C1 segment of cervical spinal cord (tissue), 14 donors: ENCODE results near the gene ACVR2A.

Source experiments
- DNase-seq, 14 donors: peaks; one replicate each; lab custom pipeline; 2025; lab: John Stamatoyannopoulos, UW

Gene ACVR2A

DNA sequence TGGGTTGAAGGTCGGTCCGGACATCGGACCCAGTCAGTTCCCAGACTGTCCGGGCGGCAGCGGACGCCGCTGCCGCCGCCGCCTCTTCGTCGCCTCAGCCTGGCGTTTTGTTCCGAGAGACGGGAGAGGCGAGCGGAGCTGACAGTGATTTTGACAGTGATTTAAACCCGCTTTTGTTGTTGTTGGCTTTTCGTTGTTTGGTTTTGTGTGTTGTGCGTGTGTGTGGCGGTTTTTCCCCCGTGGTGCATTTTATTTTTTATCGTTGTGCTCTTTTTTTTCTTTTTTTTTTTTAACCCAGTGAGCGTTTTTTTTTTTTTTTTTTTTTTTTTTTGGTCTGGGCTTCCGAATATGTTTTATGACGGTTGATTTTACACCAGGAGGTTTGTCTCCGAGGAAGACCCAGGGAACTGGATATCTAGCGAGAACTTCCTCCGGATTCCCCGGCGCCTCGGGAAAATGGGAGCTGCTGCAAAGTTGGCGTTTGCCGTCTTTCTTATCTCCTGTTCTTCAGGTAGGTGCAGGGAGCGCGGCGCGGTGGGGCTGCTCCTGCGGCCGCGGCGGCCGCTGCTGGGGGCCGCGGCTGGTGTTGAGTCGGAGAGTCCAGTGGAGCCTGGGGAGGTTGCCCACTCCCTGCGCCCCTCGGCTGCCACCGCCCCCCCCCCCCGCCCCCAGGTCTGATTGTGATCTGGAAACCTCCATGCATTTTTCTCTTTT, at the start of gene ACVR2A:
TSS of gene ACVR2A (plus strand) at position 333 of the 714 bp plus-strand sequence. CDS start at position 457, 124 bp downstream.
- DNase-seq = peak in 9 of 14 donors; percentile 14 to 50 (median 26)

DNA sequence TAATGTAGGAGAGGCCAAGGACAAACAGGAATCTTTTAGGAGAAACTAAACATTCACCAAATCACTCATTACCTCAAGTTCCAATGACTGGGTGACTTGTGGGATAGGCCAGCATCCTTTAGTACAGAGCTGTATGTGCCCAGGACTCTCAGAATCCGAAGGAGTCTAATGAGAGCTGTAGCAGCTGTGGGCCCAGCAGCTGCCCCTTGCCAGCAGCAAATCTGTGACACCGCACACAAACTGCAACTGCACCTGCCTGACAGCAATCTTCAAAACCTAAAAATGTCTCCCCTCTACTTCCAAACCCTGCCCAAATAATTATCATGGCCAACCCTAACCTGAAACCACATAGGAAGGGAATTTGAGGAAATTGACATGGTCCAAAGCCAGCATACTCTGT, 44.5 kb upstream of the ACVR2A start:
- DNase-seq = no peak

DNA sequence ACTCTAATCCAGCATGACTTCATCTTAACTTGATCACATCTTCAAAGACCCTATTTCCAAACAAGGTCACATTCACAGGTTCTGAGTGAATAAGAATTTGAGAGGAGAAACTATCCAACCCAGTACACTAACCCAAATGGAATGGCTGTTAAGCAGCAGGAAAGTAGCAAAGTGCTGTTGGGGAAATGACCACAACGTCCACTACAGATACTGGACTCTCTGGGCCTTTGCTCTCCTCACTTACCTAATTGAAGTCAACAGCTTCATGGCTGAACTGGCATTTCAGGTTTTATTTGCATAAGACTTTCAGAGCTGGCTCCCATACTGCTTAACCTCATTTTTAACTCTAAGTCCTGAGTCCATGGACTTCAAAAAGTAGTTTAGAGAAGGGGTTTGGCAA, 38.0 kb upstream of the ACVR2A start:
- no peak for DNase-seq

DNA sequence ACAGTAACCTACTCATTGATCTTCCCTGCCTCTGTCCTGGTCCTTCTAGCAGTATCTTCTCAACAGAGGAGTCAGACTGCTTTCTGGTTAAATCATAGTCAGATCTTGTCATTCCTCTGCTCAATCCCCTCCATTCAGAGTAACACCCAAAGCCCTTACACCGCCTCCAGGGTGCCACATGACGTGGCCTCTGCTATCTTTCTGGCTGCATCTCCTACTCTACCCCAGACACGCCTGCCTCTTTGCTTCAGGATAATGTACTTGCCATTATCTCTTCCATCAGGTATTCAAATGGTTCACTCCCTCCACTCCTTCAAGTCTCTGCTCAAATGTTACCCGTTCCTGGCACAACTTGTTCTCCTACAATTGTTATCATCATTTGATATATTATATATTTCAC, 36.3 kb upstream of the ACVR2A start:
- no peak for DNase-seq

DNA sequence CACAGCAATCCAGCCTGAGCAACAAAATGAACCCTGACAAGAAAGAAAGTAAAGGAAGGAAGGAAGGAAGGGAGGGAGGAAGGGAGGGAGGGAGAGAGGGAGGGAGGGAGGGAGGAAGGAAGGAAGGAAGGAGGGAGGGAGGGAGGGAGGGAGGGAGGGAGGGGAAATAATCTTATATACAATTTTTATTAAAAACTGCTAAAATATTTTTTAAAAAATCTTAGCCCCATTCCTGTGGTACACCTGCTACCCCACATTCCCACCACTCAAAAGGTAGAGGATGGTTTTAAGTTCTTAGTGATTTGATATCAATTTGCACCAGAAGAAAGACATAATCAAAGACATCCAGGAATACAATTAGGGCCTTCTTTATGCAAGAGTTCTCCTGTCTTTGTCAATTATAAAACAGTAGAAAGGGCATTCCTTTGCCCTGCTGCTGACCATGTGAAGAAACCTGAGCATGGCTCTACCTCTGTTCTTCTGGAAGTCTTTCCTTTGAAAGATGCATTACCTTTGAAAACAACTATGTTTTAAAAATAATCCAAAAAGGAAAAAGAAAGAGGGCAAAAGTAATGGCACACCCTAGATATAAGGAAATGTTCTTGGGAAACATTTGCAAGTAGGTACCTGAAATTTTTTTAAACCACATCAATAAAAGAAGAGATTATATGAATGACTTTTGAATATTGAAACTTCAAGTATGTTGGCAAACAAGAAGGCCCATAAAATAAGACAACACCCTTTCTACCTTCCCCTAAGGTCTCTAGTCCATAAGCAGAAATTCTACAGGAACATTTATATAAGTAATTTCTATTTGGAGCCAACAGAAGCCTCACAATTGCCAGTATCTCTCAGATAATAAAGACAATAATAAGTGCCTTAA, 33.7 kb upstream of the ACVR2A start:
- no peak for DNase-seq

DNA sequence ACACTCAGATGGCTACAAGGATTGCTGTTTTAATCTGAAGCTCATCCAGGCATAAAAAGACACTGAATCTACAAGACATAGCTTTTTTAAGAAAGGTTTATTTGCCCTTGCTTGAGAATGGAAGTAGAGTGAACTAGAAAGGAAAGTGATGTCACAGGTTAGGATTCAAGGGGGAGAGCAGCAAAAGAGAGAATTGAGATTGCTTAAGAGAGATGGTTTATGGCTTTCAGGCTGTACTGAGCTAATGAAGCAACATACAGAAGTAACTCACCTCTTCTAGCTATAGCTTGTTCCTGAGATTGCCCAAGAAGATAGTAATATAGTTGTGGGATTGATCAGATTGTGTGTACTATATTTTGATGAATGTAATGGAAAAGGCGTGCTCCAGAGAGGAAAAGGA, 26.1 kb upstream of the ACVR2A start:
- DNase-seq = no peak

DNA sequence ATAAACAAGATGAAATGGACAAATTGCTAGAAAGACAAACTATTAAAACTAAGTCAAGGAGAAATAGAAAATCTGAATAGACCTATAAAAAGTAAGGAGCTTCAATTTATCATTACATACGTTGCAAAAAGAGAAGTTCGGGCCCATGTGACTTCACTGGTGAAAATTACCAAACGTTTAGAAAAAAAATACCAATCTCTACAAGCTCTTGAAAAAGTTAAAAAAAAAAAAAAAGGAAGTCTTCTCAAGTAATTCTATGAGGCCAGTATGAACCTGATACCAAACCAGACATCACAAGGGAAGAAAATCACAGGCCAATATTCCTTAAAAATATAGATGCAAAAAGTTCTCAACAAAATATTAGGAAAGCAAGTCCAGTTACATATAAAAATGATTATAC, 20.2 kb upstream of the ACVR2A start:
- DNase-seq = no peak

DNA sequence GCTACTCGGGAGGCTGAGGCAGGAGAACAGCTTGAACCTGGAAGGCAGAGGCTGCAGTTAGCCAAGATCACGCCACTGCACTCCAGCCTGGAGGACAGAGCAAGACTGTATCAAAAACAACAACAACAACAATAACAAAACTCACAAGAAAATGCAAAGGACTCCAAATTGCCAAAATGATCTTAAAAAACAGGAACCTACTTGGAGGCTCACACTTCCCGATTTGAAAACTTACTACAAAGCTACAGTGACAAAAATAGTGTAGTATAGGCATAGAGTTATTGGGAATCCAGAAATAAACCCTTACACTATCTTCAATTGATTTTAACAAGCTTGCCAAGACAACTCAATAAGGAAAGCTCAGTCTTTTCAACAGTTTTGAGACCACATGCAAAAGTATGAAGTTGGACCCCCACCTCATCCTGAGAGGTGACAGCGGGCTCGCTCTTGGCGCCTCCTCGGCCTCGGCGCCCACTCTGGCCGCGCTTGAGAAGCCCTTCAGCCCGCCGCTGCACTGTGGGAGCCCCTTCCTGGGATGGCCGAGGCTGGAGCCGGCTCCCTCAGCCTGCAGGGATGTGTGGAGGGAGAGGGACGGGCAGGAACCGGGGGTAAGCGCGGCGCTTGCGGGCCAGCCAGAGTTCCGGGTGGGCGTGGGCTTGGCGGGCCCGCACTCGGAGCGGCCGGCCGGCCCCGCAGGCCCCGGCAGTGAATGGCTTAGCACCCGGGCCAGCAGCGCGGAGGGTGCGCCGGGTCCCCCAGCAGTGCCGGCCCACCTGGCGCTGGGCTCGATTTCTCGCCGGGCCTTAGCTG, 18.3 kb upstream of the ACVR2A start:
- DNase-seq = no peak

DNA sequence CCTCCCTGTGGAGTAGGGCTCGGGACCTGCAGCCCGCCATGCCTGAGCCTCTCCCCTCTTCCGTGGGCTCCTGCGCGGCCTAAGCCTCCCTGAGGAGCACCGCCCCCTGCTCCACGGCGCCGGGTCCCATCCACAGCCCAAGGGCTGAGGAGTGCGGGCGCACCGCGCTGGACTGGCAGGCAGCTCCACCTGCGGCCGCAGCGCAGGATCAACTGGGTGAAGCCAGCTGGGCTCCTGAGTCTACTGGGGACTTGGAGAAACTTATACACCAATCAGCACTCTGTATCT, 17.8 kb upstream of the ACVR2A start:
- DNase-seq = no peak

DNA sequence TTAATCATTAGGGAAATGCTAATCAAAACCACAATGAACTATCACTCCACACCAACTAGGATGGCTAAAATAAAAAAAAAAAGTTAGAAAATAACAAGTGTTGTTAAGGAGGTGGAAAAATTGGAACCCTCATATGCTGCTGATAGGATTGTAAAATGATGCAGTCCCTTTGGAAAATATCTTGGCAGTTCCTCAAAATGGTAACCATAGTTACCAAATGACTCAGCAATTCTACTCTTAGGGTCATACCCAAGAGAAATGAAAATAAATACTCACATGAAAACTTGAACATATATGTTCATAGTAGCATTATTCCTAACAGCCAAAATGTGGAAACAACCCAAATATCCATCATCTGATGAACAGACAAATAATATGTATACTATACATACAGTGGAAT, 15.7 kb upstream of the ACVR2A start:
- no peak for DNase-seq

DNA sequence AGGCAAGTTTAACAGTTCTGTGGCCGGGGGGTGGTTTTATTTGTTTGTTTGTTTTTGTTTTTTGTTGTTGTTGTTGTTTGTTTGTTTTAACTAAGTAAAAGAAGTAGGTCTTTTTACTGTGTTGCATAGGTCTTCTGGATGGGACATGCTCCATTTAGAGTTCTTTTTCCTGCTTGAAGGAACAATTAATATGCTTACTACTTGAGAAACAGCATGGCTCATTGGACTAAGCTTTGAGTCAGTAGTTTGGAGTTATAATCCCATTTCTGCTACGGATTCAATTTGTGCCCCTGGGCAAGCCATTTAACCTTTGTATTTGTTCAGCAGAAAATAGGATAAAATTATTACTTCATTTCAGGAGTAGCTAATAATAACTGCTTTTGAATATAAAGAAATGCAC, 8.7 kb upstream of the ACVR2A start:
- DNase-seq = no peak

DNA sequence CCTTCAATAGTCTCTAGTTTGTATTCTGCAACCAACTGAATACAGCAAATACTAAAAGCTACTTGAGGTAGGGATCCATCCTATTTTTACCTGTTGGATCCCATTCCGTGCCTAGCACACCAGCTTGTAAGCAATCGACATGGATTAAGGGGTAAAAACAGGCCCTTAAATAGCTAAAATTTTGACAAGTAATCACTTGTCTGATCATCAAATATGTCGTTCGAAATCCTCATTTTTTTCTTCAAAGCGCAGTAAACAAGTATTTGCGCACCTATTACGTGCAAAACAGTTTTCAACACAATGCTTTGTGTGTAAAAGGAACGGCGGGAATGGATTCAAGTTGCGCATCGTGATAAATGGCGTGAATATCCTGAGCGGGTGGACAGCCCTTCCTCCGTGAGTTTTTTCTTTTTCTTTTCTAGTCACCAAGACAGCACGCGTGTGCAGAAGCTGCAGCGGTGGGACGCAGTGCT, 1.4 kb upstream of the ACVR2A start:
- DNase-seq = peak in 1 of 14 donors; percentile 39

DNA sequence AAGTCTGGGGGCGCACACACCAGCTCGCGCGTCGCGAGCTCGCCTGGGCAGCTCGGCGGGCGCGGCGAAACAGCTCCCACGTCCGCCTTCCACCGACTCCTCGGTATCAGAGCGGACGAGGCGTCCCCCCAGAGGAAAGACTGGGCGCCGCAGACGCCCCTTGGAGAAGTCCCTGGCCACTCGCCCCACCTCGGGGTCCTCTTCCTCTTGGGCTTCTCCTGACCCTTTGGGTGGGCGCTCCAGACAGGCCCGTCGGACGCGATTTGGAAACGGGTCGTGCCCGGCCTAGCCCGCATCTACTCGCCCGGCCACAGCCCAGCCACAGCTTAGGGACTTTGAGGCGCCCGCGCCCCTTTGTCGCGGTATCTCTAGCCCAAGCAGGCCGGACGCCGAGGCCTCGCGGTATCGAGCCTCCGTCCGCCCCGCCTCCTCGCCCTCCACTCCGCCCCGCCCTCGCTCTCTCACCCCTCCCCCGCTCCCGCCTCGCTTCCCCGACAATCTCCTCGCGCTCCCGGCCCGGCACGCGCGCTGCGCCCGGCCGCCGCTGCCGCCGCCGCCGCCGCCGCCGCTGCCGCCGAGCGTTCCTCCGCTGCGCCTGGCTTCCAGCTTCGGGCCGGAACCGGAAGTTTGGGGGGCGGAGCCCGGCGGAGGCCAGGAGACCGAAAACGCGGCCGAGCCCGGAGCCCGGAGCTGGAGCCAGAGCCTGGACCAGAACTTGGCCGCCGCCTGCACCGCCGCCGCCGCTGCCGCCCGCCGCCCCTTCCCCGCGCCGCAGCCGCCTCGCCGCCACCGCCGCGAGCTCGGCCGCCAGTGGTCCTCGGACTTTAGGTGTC, 749 bp upstream of the ACVR2A start:
- DNase-seq = peak; percentile 48 to 97 (median 90)

DNA sequence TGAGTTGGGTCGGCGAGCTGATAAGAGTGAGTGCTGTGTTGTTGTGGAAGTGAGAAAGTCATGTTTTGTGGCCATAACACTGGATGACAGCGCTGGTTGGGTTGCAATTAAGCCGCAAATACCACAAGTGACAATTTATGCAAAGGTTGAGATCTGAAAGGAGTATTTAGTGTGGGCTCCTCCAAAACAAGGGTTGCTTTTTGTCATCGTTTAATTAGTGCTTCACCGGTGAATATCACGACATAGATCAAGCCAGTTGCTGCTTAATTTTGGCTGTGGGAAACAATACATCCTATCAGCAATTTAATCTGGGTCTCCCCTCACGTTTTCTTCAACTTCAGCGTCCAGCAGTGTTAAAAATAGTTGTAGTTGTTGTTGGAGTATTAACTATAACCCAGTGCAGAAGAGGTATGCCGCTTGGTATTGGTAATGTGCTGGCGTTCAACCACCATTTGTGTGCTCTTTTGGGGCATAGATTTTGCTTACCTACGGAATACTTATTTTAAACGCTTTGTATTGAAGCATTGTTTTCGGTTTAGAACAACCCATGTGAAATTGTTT, 662 bp downstream of the ACVR2A start:
- DNase-seq = peak in 4 of 14 donors; percentile 19 to 50 (median 37)

DNA sequence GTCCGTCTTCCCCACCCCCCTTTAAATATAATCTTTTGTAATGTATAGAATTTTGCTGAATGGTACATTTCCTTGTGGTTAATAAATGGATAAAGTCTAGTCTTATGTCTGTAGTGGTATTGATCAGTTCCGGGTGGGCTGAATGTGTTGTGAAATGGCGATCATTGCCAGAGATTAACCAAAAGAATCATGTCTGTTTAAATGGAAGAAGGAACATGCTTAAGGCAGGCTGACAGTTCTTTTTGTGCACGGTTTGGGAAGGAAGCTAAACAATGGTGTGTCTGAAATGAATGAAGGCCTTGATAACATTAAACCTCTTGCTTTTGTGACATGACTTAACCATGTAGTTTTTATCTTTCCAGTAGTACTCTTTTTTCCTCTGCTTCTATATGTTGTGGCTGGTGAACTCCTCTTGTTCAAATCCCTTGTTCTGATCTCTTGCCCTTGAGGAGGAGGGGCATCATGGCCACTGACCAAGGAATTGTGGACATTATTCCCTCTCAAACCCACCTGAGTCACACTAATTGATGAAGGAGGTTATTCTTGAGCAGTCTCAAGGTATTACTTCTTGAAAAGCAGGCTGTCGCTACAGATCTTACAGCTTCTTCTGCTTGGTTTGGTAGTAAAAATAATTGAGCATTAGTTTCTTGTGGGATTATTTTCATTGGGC, 1.7 kb downstream of the ACVR2A start:
- DNase-seq = peak in 1 of 14 donors; percentile 0

DNA sequence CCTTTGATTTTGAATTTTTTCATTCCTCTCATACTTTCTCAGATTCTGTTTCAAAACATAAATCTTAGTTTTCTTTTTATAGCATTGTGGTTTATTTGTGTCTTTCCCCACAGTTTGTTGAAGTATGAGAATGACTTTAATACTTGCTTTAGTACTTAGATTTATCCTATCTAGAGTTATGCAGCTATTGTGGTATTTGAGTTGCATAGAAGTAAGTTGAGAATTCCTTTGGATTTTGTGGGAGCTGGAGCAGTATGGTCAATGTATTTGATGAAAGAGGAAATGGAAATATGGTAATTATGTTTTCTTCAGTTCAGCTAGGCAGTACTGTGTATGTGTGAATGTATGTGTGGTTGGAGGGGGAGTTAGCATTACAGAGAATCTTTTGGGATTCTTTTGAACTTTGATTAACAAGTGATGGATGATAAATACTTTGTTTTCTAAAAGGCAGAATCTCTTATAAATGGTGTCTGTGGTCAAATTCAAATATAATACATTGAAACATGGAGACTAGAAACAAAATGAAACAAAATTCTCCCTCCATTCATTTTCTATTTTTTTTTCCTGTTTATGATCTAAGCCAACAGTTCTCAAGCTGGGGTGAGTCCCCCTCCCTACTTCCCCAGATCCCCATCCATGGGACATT, 3.0 kb downstream of the ACVR2A start:
- no peak for DNase-seq

DNA sequence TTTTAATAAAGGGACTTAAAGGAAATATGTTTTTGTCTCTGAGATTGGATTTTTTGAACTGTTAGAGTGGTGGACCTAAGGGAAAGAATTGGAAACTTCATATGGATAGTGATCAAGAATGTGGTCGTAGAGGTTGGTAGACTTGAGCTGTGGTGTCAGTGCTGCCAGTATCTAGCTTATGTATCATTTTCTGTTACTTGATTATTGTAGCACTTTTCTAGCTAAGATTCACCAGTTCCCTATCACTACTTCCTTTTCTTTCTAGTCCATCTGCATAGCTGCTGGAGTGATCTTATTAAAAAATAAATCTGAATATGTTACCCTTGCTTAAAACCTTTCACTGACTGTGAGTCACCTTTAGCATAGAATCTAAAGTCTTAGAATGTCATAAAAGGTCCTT, 6.0 kb downstream of the ACVR2A start:
- no peak for DNase-seq

DNA sequence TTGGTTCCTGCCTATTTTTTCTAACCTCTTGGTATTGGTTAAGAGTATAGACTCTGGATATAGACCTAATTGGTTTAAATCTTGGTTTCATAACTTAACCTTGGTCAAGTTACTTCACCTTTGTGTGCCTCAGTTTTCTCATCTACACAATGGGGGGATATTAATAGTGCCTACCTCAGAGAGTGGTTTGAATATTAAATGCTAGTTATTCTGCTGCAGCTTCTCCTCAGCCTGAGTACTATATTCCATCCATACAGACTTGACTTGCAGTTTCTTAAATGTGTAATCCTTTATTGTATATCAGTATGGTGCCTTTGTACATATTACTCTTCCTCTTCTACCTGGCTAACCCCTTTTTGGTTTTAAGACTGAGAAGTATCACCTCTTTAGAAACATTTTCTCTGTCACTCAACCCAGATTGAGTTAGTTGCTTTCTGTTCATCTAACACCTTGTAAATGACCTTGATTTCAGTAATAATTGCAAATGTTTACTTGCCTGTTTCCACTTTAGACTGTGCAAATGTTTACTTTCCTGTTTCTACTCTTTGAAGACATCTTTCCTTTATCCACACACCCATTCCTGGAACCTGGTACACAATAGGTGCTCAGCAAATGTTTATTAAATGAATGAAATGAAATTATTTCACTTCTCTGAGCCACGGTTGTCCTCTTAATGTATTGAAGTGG, 6.6 kb downstream of the ACVR2A start:
- DNase-seq = no peak

DNA sequence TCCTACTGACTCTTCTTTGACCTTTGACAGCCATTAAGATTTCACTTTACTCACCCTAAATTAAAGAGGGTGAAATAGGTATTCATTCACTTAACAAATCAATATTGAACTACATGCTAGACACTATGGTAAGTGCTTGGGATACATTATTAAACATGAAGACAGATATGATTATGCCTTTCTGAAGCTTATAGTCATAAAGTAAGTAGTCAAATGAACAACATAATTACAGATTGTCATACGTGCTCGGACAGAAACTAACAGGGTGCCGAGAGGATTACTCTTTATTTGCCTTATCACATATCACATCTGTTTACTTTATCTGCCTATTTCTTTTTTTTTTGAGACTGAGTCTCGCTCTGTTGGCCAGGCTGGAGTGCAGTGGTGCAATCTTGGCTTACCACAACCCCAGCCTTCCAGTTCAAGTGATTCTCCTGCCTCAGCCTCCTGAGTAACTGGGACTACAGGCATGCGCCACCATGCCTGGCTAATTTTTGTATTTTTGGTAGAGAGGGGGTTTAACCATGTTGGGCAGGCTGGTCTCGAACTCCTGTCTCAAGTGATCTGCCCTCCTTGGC, 9.8 kb downstream of the ACVR2A start:
- no peak for DNase-seq
